ENCODE results near the gene MYLK2.
"Not testable (repeated sequence)": the region's sequence is repeated elsewhere in the genome, so short reads cannot be mapped to it uniquely, and the experiment has no call there.

The MYLK2 gene

DNA sequence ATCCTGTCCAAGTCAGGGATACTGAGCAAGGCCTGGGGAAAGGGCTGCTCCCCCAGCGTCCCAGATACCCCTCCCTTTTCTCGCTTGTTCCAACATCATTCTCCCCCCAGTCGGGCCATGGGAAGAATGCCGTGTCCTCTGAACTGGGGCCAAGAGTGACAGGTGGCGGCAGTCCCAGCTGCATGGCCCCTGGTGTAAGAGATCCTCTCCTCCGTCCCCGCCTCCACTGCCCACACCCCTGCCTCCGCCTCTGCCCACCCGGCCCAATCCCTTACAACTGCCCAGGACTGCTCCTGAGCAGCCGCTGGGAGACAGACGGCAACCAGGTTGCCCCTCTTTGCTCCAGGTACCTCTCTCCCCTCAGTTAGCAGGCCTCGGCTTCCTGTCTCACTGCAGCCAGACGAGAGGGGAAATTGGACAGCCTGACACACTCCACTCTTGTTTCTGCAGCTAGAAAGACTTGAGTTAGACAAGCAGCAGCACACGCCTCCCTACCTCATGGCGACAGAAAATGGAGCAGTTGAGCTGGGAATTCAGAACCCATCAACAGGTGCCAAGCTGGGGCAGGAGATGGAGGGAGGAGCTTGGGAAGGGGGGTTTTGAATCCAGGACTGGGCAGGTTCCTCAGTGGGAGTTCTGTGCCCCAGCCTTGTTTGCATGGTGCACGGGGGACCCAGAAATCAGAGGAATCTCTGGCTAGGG lies at the start of gene MYLK2:
TSS of gene MYLK2 (plus strand) at position 274 of the 702 bp plus-strand sequence. CDS start at position 499, 225 bp downstream.
- ATAC-seq: no peak
- no peak for DNase-seq

DNA sequence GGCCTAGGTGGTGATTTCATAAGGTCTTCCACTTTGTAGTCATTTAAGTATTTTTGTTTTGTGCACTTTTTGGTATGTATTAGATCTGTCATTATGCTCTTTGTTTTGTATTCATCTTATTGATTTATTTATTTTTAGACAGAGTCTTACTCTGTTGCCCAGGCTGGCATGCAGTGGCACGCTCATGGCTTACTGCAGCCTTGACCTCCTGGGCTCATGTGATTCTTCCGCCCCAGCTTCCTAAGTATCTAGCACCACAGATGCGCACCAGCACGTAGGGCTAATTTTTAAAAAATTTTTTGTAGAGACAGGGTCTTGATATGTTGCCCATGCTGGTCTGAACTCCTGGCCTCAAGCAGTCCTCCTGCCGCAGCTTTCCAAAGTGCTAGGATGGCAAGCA lies 49.5 kb upstream of the MYLK2 start:
- DNase-seq (no peak), ATAC-seq (no peak)

GRCh38 chr20:31770243-31770642 lies 48.9 kb upstream of the MYLK2 start:
- ATAC-seq (no peak), DNase-seq (no peak)

GRCh38 chr20:31774408-31774807 lies 44.7 kb upstream of the MYLK2 start:
- DNase-seq (no peak), ATAC-seq (no peak)

GRCh38 chr20:31780839-31781238 lies 38.3 kb upstream of the MYLK2 start:
- ATAC-seq (no peak), DNase-seq (no peak)

DNA sequence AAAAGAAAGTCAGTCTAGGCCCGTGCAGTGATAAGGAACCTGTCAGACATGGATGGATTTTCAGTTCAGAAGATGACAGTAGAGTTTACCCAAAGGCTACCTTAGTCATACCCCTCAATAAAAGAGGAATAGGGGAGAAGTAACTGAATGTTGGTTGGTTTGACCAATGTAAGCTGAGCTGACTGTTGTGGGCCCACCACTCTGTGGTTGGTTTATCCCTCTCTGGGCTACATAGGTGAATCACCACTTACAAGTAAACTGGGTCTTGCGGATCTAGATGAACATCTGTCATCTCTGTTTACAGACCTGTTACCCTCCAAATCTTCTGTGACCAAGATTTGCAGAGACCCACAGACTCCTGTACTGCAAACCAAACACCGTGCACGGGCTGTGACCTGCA lies 37.2 kb upstream of the MYLK2 start:
- no peak for ATAC-seq

GRCh38 chr20:31784354-31785044 lies 34.7 kb upstream of the MYLK2 start:
- no peak for DNase-seq

More for the DNA sequence above, 37.2 kb upstream of the MYLK2 start:
- DNase-seq: no peak

GRCh38 chr20:31785089-31785488 lies 34.1 kb upstream of the MYLK2 start:
- no peak for ATAC-seq
- no peak for DNase-seq

More at GRCh38 chr20:31784354-31785044, 34.7 kb upstream of the MYLK2 start:
- ATAC-seq: no peak

DNA sequence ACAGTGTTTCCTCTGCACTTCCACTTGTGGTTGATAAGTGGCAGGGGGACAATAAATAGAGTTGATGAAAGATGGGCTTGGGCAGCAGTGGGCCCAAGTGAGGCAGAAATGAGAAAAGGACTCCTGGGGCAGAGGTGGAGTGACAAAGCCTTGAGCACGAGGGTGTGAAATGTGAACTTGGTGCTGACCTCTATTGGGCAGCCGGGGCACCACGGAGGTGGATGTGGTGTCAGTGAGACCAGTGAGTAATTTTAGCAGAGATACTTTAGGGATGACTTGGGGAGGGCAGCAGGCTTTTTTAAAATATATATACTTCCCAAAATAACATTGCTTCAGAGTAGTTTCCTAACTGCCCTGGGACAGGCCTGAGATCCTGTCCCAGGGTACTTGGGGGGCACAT lies 30.6 kb upstream of the MYLK2 start:
- ATAC-seq: no peak
- DNase-seq: no peak

DNA sequence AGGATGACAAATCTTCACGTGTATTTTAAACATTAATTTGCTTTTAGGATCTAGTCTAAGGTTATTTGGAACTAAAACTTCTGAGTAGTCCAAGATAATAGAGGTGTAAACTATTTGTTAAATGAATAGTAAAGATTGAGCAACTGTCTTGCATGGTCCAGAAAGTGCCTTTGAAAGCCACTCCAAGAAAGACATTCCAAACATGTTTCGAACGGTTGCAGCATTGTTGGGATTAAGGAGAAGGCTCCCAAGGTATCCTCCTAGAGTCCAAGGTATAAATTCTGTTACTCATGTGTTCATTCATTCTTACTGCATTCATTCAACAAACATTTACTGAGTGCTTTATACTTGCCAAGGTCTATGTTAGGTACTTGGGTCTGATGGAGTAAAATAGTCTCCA lies 28.8 kb upstream of the MYLK2 start:
- DNase-seq: no peak
- no peak for ATAC-seq

GRCh38 chr20:31797364-31797763 lies 21.8 kb upstream of the MYLK2 start:
- DNase-seq (no peak), ATAC-seq (no peak)

DNA sequence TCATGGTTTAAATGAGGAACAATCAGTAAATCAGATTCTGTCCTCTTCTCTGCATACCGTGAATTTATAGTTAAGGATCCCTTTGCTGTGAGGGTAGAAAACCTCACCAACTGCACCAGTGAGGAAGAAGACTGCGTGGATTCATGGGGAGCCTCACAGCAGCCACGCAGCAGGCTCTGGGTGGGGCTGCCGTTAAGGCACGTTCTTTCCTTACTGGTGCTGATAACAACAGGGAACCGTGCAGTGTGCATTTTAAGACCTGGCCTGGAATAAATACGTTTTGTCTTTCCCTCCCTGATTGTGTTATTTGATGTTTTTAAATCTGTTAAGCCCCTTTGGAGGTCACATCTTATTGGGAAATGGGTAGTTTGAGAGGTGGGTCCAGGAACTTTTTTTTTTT lies 17.6 kb upstream of the MYLK2 start:
- ATAC-seq (no peak), DNase-seq (no peak)

DNA sequence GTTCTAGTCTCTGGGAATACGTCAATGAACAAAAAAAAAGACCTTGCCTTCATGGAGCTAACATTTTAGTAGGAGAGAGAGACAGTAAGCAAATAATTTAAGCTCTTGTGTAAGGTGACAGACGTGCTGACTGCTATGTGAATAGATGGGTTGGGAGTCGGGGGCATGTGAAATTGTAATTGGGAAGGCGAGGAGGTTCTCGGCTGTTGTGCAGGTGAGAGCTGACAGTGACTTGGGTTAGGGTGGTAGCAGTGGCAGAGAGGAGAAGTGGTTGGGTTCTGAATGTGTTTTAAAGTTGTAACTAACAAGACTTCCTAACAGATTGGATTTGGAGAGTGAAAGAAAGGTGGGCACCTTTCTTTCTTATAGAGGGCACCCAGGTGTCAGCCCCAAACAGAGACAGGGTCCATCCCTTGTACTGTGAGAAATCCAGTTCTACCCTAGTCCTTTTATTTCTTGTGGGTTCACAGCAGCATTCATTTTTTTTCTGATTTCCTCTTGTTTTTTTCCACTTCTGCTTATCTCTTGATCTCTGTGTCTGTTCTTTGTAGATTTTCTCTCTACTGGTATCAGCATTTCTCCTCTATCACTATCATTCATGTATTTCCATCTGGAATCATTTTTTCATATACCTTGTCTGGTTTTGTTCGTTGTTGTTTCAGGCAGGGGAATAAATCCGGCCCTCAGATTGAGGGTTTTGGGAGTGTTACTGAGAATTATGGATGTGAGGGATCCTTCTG lies 15.4 kb upstream of the MYLK2 start:
- ATAC-seq (no peak), DNase-seq (no peak)

DNA sequence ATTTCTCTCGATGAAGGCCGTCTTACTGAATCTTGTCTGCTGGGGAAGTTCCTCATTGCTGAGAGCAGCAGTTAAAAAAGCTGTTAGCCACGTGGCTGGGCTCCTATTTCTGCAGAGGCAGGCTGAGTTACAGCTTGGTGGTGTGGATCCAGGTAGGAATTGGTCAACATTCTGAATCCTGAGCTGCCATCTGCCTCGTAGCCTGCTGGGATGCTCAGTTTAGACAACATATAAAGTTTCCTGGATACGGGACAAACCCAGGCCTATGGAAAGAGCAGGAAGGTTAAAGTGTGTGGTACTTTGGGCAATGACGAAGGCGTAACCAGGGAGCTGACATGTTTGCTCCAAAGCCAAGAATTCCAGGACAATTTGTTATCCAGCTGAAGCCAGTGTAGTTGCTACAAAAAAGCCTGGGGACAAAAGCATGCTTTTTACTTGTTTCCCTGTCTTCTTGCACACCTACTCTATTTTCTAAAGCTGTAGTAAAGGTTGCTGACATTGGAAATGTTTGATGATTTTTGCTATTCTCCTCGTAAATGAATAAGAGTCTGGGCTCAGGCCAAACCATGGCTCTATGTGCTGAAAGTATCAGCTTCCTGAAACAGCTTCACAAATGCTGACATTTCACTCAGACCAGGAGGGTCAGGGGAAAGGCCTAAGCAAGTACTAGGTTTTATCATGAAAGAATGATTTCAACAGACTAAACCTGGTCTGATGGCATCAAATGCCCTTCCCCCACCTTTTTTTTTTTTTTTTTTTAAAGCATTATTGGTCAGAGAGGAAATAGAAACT lies 12.4 kb upstream of the MYLK2 start:
- DNase-seq (no peak), ATAC-seq (no peak)

- ATAC-seq (no peak), DNase-seq (no peak)
These were observed 10.7 kb upstream of the MYLK2 start for GRCh38 chr20:31808481-31808880.

DNA sequence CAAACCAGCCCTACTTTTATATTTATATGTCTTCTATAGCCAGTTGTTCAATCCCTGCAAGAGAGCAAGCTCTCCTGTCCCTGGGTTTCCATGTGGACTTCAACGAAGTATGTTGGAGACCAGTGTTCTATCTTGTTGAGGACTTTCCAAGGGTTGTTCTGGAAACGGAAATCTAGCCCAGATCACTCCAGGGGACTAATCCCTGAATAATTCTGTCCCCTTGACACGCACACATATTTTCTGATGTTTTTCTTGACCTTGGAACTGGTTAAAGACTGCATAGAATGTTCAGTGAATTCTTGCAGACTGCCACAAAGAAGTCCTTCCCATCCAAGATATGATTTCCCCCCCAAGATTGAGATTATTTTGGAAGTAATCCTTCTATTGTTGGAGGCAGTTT lies 9.5 kb upstream of the MYLK2 start:
- ATAC-seq: no peak
- DNase-seq: no peak

GRCh38 chr20:31811198-31811597 lies 8.0 kb upstream of the MYLK2 start:
- ATAC-seq (no peak), DNase-seq (no peak)

- no peak for DNase-seq
These were observed 7.1 kb upstream of the MYLK2 start for GRCh38 chr20:31811796-31812728.

GRCh38 chr20:31813611-31814010 lies 5.5 kb upstream of the MYLK2 start:
- ATAC-seq (no peak), DNase-seq (no peak)

More at GRCh38 chr20:31811796-31812728, 7.1 kb upstream of the MYLK2 start:
- ATAC-seq: no peak

DNA sequence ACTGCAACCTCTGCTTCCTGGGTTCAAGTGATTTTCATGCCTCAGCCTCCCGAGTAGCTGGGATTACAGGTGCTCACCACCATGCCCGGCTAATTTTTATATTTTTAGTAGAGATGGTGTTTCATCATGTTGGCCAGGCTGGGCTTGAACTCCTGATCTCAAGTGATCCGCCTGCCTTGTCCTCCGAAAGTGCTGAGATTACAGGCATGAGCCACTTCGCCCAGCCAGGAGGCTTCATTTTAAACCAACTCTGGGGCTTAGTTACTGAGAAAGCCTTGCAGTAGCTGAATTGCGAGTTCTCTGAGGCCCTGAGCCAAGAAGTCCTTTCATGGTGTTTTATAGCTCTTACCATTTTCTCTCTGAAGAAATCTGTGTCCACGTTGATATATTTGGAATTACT lies 5.0 kb upstream of the MYLK2 start:
- DNase-seq, ATAC-seq: not testable (repeated sequence)

Data from stimulated activated naive CD8-positive, alpha-beta T cell treated with anti-CD3 and anti-CD28 coated beads, Interleukin-15, Interleukin-2, amounts not matched to agents 100 U/mL and 50 U/mL, for 24 hours (primary cell).